Tibial artery (tissue), 4 donors: ENCODE data around the gene SLC45A1.

Experiments used
- DNase-seq, 2 donors: peaks; one replicate each; pipeline ENCODE4 v3.0.0-alpha.2; 2019
- H3K27ac ChIP-seq, 2 donors: fragments of 200-600 bp; sonication (generic) in 1 of 2; 1 replicate in 1 of 2; 2 replicates in 1 of 2; pipeline ENCODE4 v1.5.1; 2018 to 2019; ENCODE audit warnings: mild to moderate bottlenecking in 1 of 2
- H3K27me3 ChIP-seq, 2 donors: fragments of 200-600 bp; sonication (generic) in 1 of 2; one replicate each; pipeline versions ENCODE4 v1.5.1 to v1.6.0; 2016 to 2019
- H3K36me3 ChIP-seq, 3 donors: fragments of 200-600 bp; sonication (generic) in 2 of 3; one replicate each; pipeline ENCODE4 v1.5.1; 2016 to 2019; ENCODE audit warnings: mild to moderate bottlenecking in 2 of 3
- H3K4me1 ChIP-seq, 4 donors: fragments of 200-600 bp; sonication (generic) in 2 of 4; 1 replicate in 3 of 4; 2 replicates in 1 of 4; pipeline ENCODE4 v1.5.1; 2016 to 2019
- H3K4me3 ChIP-seq, 2 donors: fragments of 200-600 bp; sonication (generic) in 1 of 2; 1 replicate in 1 of 2; 2 replicates in 1 of 2; pipeline ENCODE4 v1.5.1; 2018 to 2019; ENCODE audit warnings: mild to moderate bottlenecking in 2 of 2
- H3K9me3 ChIP-seq, 3 donors: fragments of 200-600 bp; sonication (generic) in 1 of 3; one replicate each; pipeline ENCODE4 v1.5.1; 2016 to 2019
- intact Hi-C: fragments of 100-400 bp; cut with DNase I; formaldehyde crosslinking; loops from one replicate; pipeline ENCODE4 v1.15.0; 2023; ENCODE audit warnings: low total_unique reads
- TF ChIP-seq, protein P1 (sequence below), 2 experiments: fragments of 200-600 bp in 1 of 2; fragments of 450-650 bp in 1 of 2; IDR thresholded peaks; one replicate each; pipeline ENCODE4 v1.5.1; 2017 to 2019; ENCODE audit warnings: antibody characterized with exemption in 2 of 2, mild to moderate bottlenecking in 1 of 2, moderate library complexity in 1 of 2

The SLC45A1 gene

DNA sequence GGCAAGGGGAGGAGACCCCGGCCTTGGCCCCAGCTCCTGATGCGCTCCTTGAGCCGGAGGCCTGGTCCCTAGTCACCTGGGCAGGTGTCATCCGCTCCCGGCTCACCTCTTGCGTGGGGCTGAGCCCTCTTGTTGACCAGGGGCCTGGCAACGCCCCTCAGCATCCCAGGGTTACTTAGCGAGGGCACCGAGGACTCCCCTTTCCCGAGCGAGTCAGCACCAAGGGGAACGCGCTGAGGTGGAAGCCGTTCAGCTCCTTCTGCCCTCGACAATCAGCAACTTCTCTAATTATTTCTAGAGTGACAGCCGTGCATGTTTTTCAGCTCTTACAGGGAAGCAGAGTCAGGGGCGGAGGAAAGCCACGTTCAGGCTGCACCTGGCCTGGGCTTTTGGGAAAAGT, 522 bp downstream of the SLC45A1 start:
- no peak for DNase-seq
- H3K27me3 ChIP-seq, result no peaks in the 10 kb centered on the region
- peak overlapping the region; percentile 61 to 72 for H3K4me3 ChIP-seq
- TF ChIP-seq, protein P1, sequence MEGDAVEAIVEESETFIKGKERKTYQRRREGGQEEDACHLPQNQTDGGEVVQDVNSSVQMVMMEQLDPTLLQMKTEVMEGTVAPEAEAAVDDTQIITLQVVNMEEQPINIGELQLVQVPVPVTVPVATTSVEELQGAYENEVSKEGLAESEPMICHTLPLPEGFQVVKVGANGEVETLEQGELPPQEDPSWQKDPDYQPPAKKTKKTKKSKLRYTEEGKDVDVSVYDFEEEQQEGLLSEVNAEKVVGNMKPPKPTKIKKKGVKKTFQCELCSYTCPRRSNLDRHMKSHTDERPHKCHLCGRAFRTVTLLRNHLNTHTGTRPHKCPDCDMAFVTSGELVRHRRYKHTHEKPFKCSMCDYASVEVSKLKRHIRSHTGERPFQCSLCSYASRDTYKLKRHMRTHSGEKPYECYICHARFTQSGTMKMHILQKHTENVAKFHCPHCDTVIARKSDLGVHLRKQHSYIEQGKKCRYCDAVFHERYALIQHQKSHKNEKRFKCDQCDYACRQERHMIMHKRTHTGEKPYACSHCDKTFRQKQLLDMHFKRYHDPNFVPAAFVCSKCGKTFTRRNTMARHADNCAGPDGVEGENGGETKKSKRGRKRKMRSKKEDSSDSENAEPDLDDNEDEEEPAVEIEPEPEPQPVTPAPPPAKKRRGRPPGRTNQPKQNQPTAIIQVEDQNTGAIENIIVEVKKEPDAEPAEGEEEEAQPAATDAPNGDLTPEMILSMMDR (IDR thresholded peaks at IDR 0.05), result no peak
- no peaks in the 10 kb centered on the region for H3K36me3 ChIP-seq
- intact Hi-C loops, result loop anchor here (10.0 kb wide), 2 partner anchors 74 to 104 kb away; no protein-coding TSS in a partner anchor
- peaks cover 0 to 40% (median 20%) of the 10 kb centered on the region in 4 donors for H3K4me1 ChIP-seq
- H3K27ac ChIP-seq, result peak overlapping the region; percentile 50 to 74
- no peaks in the 10 kb centered on the region for H3K9me3 ChIP-seq

GRCh38 chr1:8321612-8322011, 3.7 kb downstream of the SLC45A1 start:
- TF ChIP-seq, protein P1 (IDR thresholded peaks at IDR 0.05), result no peak
- H3K27me3 ChIP-seq, result no peaks in the 10 kb centered on the region
- no peak for DNase-seq
- H3K27ac ChIP-seq, result no peak overlapping the region
- H3K4me3 ChIP-seq, result no peak overlapping the region
- intact Hi-C loops, result no loop called here
- H3K4me1 ChIP-seq, result peaks cover 0 to 42% (median 23%) of the 10 kb centered on the region in 4 donors
- H3K36me3 ChIP-seq, result peaks cover 9 to 10% (median 9%) of the 10 kb centered on the region in 3 donors
- no peaks in the 10 kb centered on the region for H3K9me3 ChIP-seq

DNA sequence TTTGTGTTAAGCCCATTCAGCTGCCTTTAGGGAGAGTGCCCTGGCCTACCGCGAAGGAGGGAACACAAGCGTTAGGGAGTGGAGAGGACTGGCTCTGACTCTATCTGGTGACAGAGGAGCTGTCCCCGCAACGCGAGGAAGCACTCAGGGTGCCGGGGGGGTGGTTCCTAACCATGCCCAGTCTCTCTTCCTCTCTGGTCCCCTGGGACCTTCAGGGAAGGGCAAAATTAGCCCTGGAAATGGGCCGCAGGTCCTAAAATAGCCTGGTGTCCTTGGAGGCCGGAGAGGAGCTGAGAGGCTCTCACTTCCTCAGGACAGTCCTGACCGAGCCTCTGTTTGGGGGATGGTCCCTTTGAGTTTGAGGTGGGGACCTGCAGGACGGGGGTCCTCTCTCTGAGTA, 5.8 kb downstream of the SLC45A1 start:
- Histone ChIP-seq H3K36me3 (peaks cover 11 to 19% (median 18%) of the 10 kb centered on the region in 3 donors), H3K27ac (peak overlapping the region; percentile 69 to 72), H3K4me1 (peaks cover 0 to 29% (median 12%) of the 10 kb centered on the region in 4 donors), H3K27me3 (no peaks in the 10 kb centered on the region), H3K4me3 (peak overlapping the region in 1 of 2 donors; percentile 1), H3K9me3 (no peaks in the 10 kb centered on the region)
- intact Hi-C loops, result no loop called here
- DNase-seq, result peak in 1 of 2 donors; percentile 91
- TF ChIP-seq, protein P1 (IDR thresholded peaks at IDR 0.05), result no peak

GRCh38 chr1:8324176-8324810, 6.4 kb downstream of the SLC45A1 start:
- intact Hi-C loops, result no loop called here

GRCh38 chr1:8325771-8326170, 7.9 kb downstream of the SLC45A1 start:
- intact Hi-C loops, result no loop called here
- Histone ChIP-seq H3K9me3 (no peaks in the 10 kb centered on the region), H3K27me3 (no peaks in the 10 kb centered on the region), H3K36me3 (peaks cover 17 to 19% (median 18%) of the 10 kb centered on the region in 3 donors), H3K4me1 (peaks cover 0 to 24% (median 10%) of the 10 kb centered on the region in 4 donors), H3K27ac (no peak overlapping the region), H3K4me3 (no peak overlapping the region)
- DNase-seq, result no peak
- TF ChIP-seq, protein P1 (IDR thresholded peaks at IDR 0.05), result no peak

More at GRCh38 chr1:8324176-8324810, 6.4 kb downstream of the SLC45A1 start:
- Histone ChIP-seq H3K4me3 (peak overlapping the region in 1 of 2 donors; percentile 1), H3K27me3 (no peaks in the 10 kb centered on the region), H3K27ac (peak overlapping the region; percentile 69 to 72), H3K4me1 (peaks cover 0 to 24% (median 10%) of the 10 kb centered on the region in 4 donors), H3K9me3 (no peaks in the 10 kb centered on the region), H3K36me3 (peaks cover 11 to 19% (median 18%) of the 10 kb centered on the region in 3 donors)
- DNase-seq, result no peak
- TF ChIP-seq, protein P1 (IDR thresholded peaks at IDR 0.05), result no peak
